ENCODE data around the gene FOXD4L6. TPM values are rescaled to one million over a fixed set of nuclear protein-coding genes. Genes with fewer than 3 reads are reported as not detected.
"Not testable (repeated sequence)": the region's sequence is repeated elsewhere in the genome, so short reads cannot be mapped to it uniquely, and the experiment has no call there.

The FOXD4L6 gene
- total RNA-seq = not detected

DNA sequence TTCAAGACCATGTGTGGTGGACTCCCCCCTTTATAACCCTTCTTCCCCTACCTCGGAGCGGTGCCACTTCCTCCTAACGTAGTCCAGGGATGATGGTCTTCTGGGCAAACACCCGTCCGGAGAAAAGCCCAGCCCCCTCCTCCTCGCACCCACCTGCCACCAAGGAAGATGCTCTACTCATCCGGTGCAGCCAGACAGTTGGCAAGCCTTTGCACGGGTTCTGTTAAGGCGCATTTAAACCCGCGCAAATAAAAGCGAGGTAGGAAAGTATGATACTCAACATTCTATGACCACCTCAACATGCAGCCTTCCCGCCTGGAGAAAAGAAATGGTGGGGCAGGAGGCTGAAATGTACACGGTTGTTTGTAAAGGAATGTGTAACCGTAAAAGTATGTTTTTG is at the start of gene FOXD4L6:
Gene FOXD4L6 (minus strand): TSS at position 101 of the 400 bp plus-strand sequence. CDS start 298 bp downstream, outside the sequence.
- DNase-seq (ENCODE audit: low spot score in 2 of 2); H3K36me3 Mint-ChIP-seq; H3K27ac Mint-ChIP-seq; ATAC-seq; H3K9me3 Mint-ChIP-seq: not testable (repeated sequence)

- DNase-seq (ENCODE audit: low spot score in 2 of 2); ATAC-seq; H3K36me3 Mint-ChIP-seq; H3K27ac Mint-ChIP-seq; H3K9me3 Mint-ChIP-seq: not testable (repeated sequence)
These were observed 46.5 kb upstream of the FOXD4L6 start for GRCh38 chr9:41174994-41175393.

GRCh38 chr9:41150116-41150515 is 21.6 kb upstream of the FOXD4L6 start:
- H3K9me3 Mint-ChIP-seq; ATAC-seq; H3K36me3 Mint-ChIP-seq; DNase-seq (ENCODE audit: low spot score in 2 of 2); H3K27ac Mint-ChIP-seq: not testable (repeated sequence)

DNA sequence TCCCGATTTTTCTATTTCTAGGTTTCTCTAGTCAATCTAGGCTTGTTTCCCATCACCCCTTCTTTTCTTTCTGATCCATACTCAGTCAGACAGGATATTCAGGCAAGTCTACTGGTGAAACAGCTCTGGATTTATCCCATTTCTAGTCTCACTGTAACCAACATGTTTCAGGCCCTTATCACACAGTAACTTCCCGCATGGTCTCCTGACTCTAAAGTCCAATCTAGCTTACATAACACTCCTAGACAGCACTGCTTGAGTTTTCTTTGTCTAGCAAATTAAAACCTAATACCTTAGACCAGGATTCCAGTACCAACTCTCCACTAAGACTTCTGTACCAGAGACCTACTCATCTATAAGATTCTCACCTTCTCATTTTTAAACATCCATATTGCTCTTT is 13.4 kb upstream of the FOXD4L6 start:
- not testable (repeated sequence) for H3K36me3 Mint-ChIP-seq; H3K27ac Mint-ChIP-seq; H3K9me3 Mint-ChIP-seq; DNase-seq (ENCODE audit: low spot score in 2 of 2); ATAC-seq

- H3K9me3 Mint-ChIP-seq; H3K27ac Mint-ChIP-seq; DNase-seq (ENCODE audit: low spot score in 2 of 2); H3K36me3 Mint-ChIP-seq; ATAC-seq: not testable (repeated sequence)
These were observed 1.6 kb downstream of the FOXD4L6 start for GRCh38 chr9:41126746-41127446.

- not testable (repeated sequence) for DNase-seq (ENCODE audit: low spot score in 2 of 2); H3K36me3 Mint-ChIP-seq; H3K9me3 Mint-ChIP-seq; ATAC-seq; H3K27ac Mint-ChIP-seq
These were observed 2.5 kb downstream of the FOXD4L6 start for GRCh38 chr9:41125936-41126335.

- H3K36me3 Mint-ChIP-seq, H3K27ac Mint-ChIP-seq: not testable (repeated sequence)
These were observed 3.3 kb downstream of the FOXD4L6 start for GRCh38 chr9:41125109-41125658.

DNA sequence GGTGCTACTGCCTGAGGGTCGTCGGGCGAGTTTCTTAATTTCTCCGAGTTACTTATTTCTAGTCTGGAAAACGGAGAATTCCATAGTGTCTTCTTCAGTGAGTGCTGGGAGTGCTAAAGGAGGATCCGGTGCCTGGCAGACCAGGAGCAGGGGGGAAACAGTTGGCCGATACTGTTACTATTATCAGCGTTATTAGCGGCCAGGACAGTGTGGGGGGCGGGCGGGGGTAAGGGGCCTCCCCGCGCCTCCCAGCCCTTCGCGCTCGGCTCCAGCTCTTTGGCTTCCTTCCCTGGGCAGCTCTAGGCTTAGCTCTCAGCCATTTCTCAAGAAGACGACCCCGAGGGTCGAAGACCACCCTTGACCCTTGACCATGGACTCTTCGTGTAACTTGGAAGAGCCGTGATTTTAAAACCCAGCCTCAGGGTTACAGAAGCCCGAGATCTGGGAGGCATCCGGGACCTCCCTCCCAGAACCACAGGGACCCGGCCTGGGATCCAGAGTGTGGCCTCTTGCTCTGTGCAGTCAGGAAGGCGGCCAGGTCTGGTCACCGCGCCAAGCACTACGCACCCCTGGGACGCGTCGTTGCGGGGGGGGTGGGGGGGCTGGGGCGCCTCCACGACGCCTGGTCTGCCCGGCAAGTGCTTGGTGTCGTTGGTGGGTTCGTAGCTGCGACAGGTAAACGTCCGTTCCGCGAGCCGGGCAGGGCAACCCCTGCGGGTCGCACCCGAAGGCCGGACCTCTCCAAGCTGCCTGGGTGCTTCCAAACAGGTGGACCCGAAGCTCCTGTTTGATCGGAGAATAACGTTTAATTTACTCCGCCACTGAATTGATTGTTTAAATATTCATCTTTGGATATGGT is 4.0 kb downstream of the FOXD4L6 start:
- not testable (repeated sequence) for H3K36me3 Mint-ChIP-seq; ATAC-seq; H3K27ac Mint-ChIP-seq; H3K9me3 Mint-ChIP-seq; DNase-seq (ENCODE audit: low spot score in 2 of 2)

More at GRCh38 chr9:41125109-41125658, 3.3 kb downstream of the FOXD4L6 start:
- not testable (repeated sequence) for DNase-seq (ENCODE audit: low spot score in 2 of 2); H3K9me3 Mint-ChIP-seq; ATAC-seq

DNA sequence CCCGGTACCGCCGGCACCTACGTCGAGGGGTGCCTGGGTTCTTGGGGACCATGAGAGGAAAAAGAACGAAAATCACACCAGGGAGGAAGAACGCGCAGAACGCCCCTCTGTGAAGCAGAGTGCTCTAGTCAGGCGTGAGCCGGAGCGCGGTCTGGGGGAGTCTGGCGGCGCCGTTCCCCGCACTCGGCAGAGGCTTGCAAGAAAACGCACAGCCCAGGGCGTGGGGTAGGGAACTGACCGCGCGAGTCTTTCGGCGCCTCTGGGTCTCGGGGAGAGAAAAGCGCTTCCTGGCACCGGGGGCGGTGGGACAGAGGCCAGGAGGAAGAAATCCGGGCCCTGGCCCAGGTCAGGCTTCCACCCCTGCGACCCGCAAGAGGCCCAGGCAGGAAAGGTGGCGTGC is 4.7 kb downstream of the FOXD4L6 start:
- DNase-seq (ENCODE audit: low spot score in 2 of 2); ATAC-seq: not testable (repeated sequence)

GRCh38 chr9:41123396-41123795 is 5.1 kb downstream of the FOXD4L6 start:
- not testable (repeated sequence) for H3K36me3 Mint-ChIP-seq; H3K27ac Mint-ChIP-seq; DNase-seq (ENCODE audit: low spot score in 2 of 2); ATAC-seq; H3K9me3 Mint-ChIP-seq

More for the DNA sequence above, 4.7 kb downstream of the FOXD4L6 start:
- not testable (repeated sequence) for H3K27ac Mint-ChIP-seq, H3K9me3 Mint-ChIP-seq, H3K36me3 Mint-ChIP-seq

DNA sequence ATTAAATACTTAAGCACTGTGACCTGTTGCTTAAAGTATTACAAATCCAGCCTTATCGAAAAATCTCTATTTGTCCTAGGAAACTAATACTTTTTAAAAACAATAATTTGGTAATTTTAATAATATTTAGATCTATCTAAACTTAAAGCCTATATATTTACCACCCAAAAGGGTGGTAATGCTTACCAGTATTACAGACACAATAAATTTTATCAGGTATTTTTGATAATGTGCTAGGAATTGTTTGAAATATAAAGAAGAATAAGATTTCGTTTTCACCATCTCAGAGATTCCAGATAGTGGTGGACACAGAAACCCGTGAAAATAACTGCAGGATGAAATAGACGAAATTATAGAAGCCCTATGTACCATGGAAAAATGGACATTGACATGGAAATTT is 7.8 kb downstream of the FOXD4L6 start:
- H3K36me3 Mint-ChIP-seq; DNase-seq (ENCODE audit: low spot score in 2 of 2); H3K9me3 Mint-ChIP-seq; ATAC-seq; H3K27ac Mint-ChIP-seq: not testable (repeated sequence)

DNA sequence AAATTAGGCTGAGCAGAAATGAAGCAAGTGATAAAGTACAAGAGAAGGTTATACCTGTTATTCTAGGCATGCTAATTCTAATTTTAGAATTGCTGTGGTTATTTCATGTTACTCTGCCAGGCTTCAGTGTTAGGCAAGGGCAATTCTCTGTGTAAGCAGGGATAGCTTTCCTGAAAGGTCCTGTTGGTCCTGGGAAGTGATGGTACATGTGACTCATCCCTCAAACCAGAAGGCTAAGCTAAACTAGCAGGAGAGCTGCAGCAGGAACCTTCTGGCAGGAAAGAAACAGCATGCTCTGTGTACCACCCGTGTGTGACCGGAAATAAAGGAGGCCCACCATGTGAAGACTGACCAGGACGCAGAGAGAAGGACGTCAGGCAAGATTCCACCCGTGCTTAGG is 8.8 kb downstream of the FOXD4L6 start:
- H3K27ac Mint-ChIP-seq; H3K36me3 Mint-ChIP-seq; ATAC-seq; H3K9me3 Mint-ChIP-seq; DNase-seq (ENCODE audit: low spot score in 2 of 2): not testable (repeated sequence)

GRCh38 chr9:41119311-41119710 is 9.2 kb downstream of the FOXD4L6 start:
- H3K36me3 Mint-ChIP-seq; H3K9me3 Mint-ChIP-seq; H3K27ac Mint-ChIP-seq; DNase-seq (ENCODE audit: low spot score in 2 of 2): not testable (repeated sequence)
- peak in 1 of 2 donors; percentile 54 for ATAC-seq

GRCh38 chr9:41113348-41113747 is 15.1 kb downstream of the FOXD4L6 start:
- H3K9me3 Mint-ChIP-seq; H3K36me3 Mint-ChIP-seq; DNase-seq (ENCODE audit: low spot score in 2 of 2); H3K27ac Mint-ChIP-seq: not testable (repeated sequence)
- ATAC-seq = peak; percentile 25 to 51

GRCh38 chr9:41111414-41111813 is 17.1 kb downstream of the FOXD4L6 start:
- not testable (repeated sequence) for DNase-seq (ENCODE audit: low spot score in 2 of 2); ATAC-seq; H3K36me3 Mint-ChIP-seq; H3K27ac Mint-ChIP-seq; H3K9me3 Mint-ChIP-seq

GRCh38 chr9:41110913-41111312 is 17.6 kb downstream of the FOXD4L6 start:
- DNase-seq (ENCODE audit: low spot score in 2 of 2); H3K9me3 Mint-ChIP-seq; H3K36me3 Mint-ChIP-seq; ATAC-seq; H3K27ac Mint-ChIP-seq: not testable (repeated sequence)

DNA sequence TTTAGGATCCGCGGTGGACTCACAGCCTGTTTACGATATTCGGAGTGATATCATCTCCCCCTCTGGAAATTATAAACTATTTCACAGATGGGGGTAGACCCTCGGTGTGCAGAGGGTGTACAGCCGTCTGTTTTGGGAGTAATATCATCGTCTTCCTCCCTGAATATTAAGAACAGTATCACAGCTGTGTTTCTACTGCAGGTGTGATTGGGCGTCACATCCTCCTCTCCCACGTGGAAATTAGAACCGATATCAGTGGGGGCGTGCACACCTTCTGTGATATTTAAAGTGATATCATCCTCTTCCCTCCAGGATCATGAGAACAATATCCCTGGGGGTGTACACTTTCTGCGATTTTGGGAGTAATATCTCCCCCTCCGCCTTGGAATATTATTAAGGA is 19.2 kb downstream of the FOXD4L6 start:
- H3K27ac Mint-ChIP-seq; H3K36me3 Mint-ChIP-seq; H3K9me3 Mint-ChIP-seq; DNase-seq (ENCODE audit: low spot score in 2 of 2): not testable (repeated sequence)
- peak; percentile 67 to 68 for ATAC-seq

All from activated naive CD4-positive, alpha-beta T cell treated with anti-CD3 and anti-CD28 coated beads, Interleukin-2, amount 50 U/mL, for 72 hours (primary cell).